C4-2B (cell line): ENCODE measurements around the gene PITPNC1.
"Not testable (repeated sequence)": the region's sequence is repeated elsewhere in the genome, so short reads cannot be mapped to it uniquely, and the experiment has no call there.

Experiments
- H3K27ac ChIP-seq: fragments of 450-650 bp; 2 replicates; pipeline ENCODE4 v1.5.1; 2017
- ZFX ChIP-seq: fragments of 450-650 bp; IDR thresholded peaks from 2 replicates; pipeline ENCODE4 v1.6.1; 2017
- TF ChIP-seq, protein P1 (sequence below): fragments of 450-650 bp; conservative IDR thresholded peaks from 2 replicates; pipeline ENCODE4 v1.5.1; 2017; ENCODE audit warnings: mild to moderate bottlenecking

Gene PITPNC1

GRCh38 chr17:67376737-67377487 is at the start of gene PITPNC1:
Gene PITPNC1, plus strand, starts transcription at chr17:67377281.
- H3K27ac ChIP-seq = peak within 1 kb of the TSS; percentile 51
- TF ChIP-seq, protein P1, sequence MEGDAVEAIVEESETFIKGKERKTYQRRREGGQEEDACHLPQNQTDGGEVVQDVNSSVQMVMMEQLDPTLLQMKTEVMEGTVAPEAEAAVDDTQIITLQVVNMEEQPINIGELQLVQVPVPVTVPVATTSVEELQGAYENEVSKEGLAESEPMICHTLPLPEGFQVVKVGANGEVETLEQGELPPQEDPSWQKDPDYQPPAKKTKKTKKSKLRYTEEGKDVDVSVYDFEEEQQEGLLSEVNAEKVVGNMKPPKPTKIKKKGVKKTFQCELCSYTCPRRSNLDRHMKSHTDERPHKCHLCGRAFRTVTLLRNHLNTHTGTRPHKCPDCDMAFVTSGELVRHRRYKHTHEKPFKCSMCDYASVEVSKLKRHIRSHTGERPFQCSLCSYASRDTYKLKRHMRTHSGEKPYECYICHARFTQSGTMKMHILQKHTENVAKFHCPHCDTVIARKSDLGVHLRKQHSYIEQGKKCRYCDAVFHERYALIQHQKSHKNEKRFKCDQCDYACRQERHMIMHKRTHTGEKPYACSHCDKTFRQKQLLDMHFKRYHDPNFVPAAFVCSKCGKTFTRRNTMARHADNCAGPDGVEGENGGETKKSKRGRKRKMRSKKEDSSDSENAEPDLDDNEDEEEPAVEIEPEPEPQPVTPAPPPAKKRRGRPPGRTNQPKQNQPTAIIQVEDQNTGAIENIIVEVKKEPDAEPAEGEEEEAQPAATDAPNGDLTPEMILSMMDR = no peak
- TF ChIP-seq ZFX = no peak

GRCh38 chr17:67328026-67328425 is 49.1 kb upstream of the PITPNC1 start:
- TF ChIP-seq, protein P1 = no peak
- TF ChIP-seq ZFX = no peak
- H3K27ac ChIP-seq = no peak overlapping the region

- not testable (repeated sequence) for H3K27ac ChIP-seq
Observed at GRCh38 chr17:67331381-67332161, 45.5 kb upstream of the PITPNC1 start.

- H3K27ac ChIP-seq = not testable (repeated sequence)
Observed at GRCh38 chr17:67332162-67332508, 44.9 kb upstream of the PITPNC1 start.

DNA sequence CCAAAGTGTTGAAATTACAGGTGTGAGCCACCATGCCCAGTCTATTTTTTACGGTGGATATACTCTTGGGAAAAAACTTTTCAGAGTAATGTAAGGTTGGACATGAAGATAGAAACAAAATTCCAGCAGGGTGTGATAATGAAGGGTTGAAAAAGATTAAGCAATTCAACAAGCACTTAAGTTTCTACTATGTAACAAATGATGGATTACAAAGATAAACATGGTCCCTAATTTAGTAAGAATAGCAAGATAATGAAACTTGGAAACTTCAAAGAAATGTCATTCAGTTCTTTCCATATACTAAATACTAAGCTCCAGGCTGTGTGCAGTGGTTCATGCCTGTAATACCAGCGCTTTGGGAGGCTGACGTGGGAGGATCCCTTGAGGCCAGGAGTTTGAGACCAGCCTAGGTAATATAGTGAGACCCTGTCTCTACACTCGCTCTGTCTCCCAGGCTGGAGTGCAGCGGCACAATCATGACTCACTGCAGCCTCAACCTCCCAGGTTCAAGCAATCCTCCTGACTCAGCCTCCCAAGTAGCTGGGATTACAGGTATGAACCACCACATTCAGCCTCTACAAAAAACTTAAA is 41.7 kb upstream of the PITPNC1 start:
- no peak overlapping the region for H3K27ac ChIP-seq
- no peak for TF ChIP-seq ZFX
- TF ChIP-seq, protein P1 = no peak

DNA sequence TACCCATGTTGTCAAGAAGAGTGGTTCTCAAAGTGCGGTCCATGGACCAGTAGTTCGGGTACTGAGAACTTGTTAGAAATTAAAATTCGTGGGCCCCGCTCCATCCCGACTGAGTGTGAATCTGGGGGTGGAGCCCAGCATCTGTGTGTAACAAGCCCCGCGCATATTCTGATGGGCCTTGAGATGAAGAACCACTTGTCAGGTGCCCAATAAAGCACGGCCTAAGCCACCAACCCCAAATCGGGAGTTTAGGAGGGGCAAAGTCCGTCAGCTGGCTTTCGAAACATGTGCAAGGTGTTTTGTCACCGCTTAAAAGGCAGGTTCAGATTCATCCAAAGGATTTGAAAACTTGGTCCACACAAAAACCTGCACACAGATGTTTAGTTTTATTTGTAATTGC is 40.2 kb upstream of the PITPNC1 start:
- no peak overlapping the region for H3K27ac ChIP-seq
- TF ChIP-seq ZFX = no peak
- TF ChIP-seq, protein P1 = no peak

GRCh38 chr17:67338353-67338752 is 38.7 kb upstream of the PITPNC1 start:
- not testable (repeated sequence) for H3K27ac ChIP-seq

DNA sequence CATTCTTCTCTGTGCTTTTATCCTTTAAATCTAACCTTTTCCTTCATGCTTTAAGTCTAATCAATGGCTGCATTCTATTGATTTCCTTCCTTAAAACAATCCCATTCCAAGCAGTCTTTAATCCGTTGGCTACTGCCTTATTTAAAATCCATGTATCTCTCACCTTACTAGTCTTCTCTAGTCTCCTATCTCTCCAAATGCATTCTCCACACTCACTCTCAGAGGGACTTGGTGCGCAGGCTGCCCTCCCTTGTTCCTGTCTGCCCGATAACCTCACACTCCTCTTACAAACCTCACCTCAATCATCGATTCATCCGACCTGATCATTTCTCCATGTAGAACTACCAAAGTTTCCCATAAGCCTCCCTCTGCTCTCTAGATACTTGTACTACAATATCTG is 33.8 kb upstream of the PITPNC1 start:
- TF ChIP-seq, protein P1 = no peak
- no peak for TF ChIP-seq ZFX
- H3K27ac ChIP-seq = no peak overlapping the region

DNA sequence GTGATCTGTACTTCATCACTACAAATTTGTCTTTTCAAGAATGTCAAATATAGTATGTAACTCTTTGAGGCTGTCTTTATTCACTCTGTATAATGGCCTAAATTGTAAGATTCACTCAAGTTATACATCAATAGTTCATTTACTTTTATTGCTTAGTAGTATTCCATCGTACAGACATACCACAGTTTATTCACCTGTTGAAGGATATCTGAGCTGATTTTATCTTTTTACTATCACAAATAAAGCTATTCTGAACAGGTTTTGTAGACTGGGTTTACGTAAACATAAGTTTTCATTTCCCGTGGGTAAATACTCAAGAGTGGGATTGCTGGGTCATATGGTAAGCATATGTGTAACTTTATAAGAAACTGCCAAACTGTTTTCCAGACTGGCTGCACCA is 29.3 kb upstream of the PITPNC1 start:
- TF ChIP-seq ZFX = no peak
- TF ChIP-seq, protein P1 = no peak

More for the DNA sequence above, 29.3 kb upstream of the PITPNC1 start:
- no peak overlapping the region for H3K27ac ChIP-seq
